ENCODE measurements around the gene ITGA2. TPM values are rescaled to one million over a fixed set of nuclear protein-coding genes. Genes with fewer than 3 reads are reported as not detected.

ITGA2 gene
- 0.05 and 0.11 TPM in 2 replicates for polyA plus RNA-seq

GRCh38 chr5:52989025-52989780 is at the start of gene ITGA2:
ITGA2 (plus strand) TSS chr5:52989352; CDS start chr5:52989469, 117 bp downstream.

DNA sequence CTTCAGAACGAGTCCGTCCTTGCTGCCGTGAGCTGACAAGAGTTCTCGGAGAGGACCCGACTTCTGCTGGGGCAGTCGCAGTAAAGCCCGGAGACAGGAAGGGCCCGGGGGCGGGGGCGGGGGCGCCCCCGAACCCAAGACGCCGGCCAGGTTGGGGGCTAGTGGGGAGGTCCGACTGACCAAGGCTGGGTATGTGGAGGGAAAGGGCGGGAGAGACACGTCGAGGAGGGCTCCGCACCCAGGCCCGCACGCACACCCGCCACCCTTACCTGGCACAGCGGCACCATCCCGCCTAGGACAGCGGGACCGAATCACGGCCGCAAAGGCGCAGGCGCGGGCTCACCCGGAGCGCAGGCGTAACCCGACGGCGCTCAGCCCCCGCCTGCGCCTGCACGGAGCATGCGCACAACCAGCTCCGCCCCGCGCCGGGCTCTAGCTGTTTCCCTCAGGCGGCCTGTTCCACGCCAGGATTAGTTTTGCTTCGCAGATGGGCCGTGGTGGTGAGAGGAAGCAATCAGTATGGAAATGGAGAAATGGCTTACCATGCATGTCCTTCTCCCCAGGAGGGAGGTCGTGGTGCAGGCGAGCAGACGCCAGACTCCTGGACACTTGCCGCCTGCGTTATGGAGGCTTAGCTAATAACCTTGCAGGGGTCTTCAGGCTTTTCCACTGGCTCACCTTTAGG is 120.4 kb downstream of the ITGA2 start, which contains the start of gene MOCS2:
MOCS2 (minus strand) TSS at position 315 of the 685 bp plus-strand sequence. CDS start 2,583 bp downstream, outside the sequence.

Other genes with a start within 250 kb of the ITGA2 start
- gene ITGA1, start 201.4 kb upstream of the ITGA2 start, polyA plus RNA-seq: 2.2 and 8.4 TPM in 2 replicates
- gene PELO, start 201.4 kb upstream of the ITGA2 start, polyA plus RNA-seq: 13.2 and 18.8 TPM in 2 replicates
- 239 and 264 TPM in 2 replicates for gene MOCS2, start 120.4 kb downstream of the ITGA2 start, polyA plus RNA-seq

All from Purkinje cell (primary cell).